ENCODE measurements around the gene L1CAM. TPM values are rescaled to one million over a fixed set of nuclear protein-coding genes. Genes with fewer than 3 reads are reported as not detected.

The L1CAM gene
- total and polyA plus RNA-seq, 9 of the 15 experiments (the other 6 are each of a cell fraction or from before 2014, with no cell fraction given), result 0.09 to 0.86 (median 0.26) TPM; not detected in 3

GRCh38 chrX:153925739-153926551, 40.0 kb upstream of the L1CAM start, which contains the start of gene ARHGAP4 (continued):
- no peak for TF ChIP-seq ZBTB2 (IDR thresholded peaks at IDR 0.05)
- TF ChIP-seq ZNF780A (CRISPR knock-in tag; IDR thresholded peaks at IDR 0.05), result no peak
- TF ChIP-seq ZBTB1 (CRISPR knock-in tag; IDR thresholded peaks at IDR 0.05; ENCODE audit: borderline replicate concordance, low read depth), result no peak
- TF ChIP-seq ZNF707 (CRISPR knock-in tag; conservative IDR thresholded peaks at IDR 0.05), result no peak
- TF ChIP-seq TAF7 (tag; IDR thresholded peaks at IDR 0.05), result no peak
- TF ChIP-seq SP2 (IDR thresholded peaks at IDR 0.05; ENCODE audit: extremely low read depth, low read depth, low read length, poor library complexity, severe bottlenecking), result no peak
- TF ChIP-seq ZNF217 (CRISPR knock-in tag; IDR thresholded peaks at IDR 0.05), result no peak
- TF ChIP-seq RFX7 (CRISPR knock-in tag; IDR thresholded peaks at IDR 0.05), result no peak
- TF ChIP-seq BRD4 (IDR thresholded peaks at IDR 0.05), result no peak
- TF ChIP-seq ZNF407 (IDR thresholded peaks at IDR 0.05; ENCODE audit: low read depth), result no peak
- TF ChIP-seq ZNF644 (tag; IDR thresholded peaks at IDR 0.05; ENCODE audit: low read depth), result no peak
- no peak for TF ChIP-seq SRSF7 (optimal IDR thresholded peaks at IDR 0.05; ENCODE audit: low read depth, low read length)
- TF ChIP-seq SNRNP70 (optimal IDR thresholded peaks at IDR 0.05; ENCODE audit: low read depth, low read length), result no peak
- TF ChIP-seq ARID4B (CRISPR knock-in tag; IDR thresholded peaks at IDR 0.05), result no peak; the same call in 1 of the 2 replicates

Measured in K562 (cell line).